ENCODE measurements around the gene SUN2.

SUN2 gene

DNA sequence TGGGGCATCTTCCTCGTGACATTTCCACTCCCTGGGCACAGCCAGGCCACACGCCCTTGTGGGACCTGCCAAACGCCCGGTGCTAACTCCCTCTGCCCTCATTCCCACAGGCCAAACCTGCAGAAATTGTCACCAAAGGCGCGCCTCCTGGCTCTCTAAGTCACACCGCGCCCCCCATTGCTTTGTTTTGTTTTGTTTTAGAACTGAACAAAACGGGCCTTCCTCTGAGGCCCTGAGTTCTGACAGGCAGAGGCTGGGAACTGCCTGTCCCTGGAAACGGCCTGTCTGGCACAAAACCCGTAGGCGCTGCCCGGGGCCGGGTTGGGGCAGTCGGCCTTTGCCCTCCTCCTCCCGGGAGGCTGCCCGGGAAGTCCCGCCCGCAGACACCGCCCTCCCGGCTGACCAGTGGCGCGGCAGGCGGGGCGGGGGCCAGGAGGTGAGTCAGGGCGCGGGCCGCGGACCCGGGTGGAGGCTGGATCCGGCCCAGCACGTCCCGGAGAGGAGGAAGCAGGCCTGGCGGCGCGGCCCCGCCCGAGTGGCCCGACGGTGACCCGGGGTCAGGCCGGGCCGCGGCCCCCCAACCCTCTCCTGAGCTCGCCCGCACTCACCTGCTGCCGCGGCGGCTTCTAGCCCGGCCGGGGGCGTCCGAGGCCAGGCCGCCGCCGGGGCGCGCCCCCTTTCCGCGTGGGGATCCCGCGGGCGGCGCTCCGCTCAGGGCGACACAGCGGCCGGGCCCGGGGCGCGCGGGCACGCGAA is 465 bp downstream of the SUN2 start:
- in situ Hi-C loops (cut with MboI; ENCODE audit: low sequenced_read_pairs), result no loop called here

DNA sequence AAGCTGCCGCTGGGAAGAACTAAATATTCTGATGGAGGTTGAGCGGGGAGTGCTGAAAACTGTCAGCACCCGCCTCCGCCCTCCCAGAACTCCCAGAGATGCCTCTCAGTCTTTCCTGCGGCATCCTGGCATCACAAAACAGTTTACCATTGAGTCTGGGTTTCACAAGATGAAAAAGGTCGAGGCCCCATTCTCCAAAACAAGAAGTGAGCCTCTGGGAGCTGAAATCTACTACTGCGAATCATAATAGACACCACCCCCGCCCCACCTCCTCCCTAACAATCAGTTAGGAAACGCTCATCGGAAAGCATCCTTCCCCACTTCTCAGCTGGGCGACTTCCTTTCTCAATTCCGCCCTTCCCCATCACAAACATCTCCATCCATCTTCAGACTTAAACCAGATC is 1.0 kb downstream of the SUN2 start:
- in situ Hi-C loops (cut with MboI; ENCODE audit: low sequenced_read_pairs), result no loop called here

DNA sequence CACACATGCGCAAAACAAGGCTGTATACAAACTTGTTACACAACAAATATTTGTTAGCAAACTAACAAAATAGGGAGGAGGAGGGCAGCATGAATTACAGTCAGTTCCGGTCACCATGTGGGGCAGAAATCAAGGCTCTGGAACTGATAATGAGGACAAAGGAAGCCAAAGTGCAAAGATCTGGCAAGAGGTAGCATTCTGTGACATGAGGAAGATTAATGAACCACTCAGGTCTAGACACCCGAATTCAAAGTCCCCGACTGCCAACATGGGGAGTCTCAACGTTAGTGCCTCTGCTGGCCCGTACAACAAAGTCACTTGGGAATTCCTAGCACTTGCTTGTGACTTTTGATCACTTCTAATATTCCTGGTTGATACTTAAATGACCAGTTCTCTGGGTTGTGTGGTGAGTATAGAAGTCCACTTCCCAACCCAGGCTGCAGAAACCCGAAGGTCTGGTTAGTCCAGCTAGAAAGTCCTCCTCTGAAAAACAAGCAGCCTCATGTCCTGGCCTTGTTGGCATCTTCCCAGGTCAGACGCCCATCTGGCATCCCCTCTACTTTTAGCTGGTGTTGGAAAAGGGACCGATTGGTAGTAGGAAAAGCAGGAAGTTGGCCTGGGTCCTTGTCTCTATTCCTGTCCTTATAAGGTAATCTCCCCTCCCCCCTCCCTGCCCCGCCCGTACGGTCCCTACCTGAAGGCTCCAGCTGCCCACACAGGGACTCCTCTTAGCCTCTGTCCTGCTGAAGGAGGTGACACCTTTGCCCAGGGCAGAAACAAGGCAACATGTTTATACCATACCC is 1.6 kb downstream of the SUN2 start:
- in situ Hi-C loops (cut with MboI; ENCODE audit: low sequenced_read_pairs), result no loop called here

DNA sequence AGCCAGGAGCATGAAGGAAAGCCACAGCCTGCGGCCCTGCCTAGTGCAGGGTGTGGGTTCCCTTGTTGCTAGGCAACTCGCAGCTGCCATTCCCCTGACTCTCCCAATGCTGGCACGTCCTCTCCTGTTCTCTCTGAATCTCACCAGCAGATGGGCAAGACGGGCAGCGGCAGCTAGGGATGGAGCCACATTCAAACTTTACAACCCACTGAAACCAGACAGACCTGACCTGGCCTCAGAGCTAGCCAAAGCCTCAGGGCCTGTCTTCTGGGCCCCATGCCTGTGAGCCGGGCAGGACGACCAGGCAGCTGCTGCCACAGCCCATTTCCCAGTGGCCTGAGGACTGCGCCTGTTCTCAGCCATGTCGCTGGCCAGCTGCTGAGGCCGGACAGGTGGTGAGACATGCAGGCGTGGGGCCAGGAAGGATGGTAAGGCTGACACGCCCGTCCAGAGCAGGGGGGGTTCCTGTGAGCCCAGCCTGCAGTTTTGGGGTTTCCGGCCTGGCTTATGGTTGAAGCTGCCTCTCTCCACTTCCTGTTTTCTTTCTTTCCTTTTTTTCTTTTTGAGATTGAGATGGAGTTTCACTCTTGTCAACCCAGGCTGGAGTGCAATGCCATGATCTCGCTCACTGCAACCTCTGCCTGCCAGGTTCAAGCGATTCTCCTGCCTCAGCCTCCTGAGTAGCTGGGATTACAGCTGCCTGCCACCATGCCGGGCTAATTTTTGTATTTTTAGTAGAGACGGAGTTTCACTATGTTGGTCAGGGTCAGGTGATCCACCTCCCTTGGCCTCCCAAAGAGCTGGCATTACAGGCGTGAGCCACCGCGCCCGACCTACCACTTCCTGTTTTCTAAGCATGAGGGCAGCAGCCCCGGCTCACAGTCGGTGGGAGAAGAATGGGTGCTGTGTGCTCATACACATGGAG is 4.1 kb downstream of the SUN2 start:
- in situ Hi-C loops (cut with MboI; ENCODE audit: low sequenced_read_pairs), result no loop called here

DNA sequence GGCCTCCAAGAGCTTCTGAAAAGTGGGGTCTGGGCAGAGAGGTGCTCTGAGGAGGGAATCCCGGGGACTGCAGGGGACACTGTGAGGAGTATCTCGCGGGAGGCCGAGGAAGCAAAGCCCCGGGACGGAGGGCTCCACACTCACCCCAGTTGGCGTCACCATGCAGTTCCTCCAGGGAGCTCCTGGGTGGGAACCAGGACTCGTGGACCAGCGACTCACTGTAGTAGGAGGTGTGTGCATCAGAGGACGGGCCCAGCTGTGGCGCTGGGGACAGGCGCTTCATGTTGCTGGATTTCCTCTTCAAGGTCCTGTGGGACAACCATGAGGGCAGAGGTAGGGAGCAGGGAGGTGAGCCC is 4.8 kb downstream of the SUN2 start:
- in situ Hi-C loops (cut with MboI; ENCODE audit: low sequenced_read_pairs), result no loop called here

DNA sequence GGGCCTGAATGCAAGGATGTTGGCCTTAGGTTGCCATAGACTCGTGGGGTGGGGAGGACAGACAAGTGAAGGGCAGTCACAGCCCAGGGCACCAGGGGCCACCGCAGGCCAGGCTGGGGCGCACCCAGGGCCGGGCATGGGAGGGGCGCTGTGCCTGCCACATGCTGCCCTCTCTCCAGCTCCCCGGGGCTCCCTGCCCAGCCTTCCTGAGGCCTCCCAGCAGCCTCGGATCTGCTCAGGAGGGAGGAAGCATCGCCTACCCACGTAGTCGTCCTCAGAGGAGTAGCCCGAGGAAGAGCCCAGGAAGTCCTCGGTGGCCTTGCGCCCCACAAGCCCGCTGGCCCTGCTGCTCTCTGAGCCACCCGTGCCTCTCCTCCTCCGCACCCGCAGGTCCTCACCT is 5.2 kb downstream of the SUN2 start:
- in situ Hi-C loops (cut with MboI; ENCODE audit: low sequenced_read_pairs), result no loop called here

DNA sequence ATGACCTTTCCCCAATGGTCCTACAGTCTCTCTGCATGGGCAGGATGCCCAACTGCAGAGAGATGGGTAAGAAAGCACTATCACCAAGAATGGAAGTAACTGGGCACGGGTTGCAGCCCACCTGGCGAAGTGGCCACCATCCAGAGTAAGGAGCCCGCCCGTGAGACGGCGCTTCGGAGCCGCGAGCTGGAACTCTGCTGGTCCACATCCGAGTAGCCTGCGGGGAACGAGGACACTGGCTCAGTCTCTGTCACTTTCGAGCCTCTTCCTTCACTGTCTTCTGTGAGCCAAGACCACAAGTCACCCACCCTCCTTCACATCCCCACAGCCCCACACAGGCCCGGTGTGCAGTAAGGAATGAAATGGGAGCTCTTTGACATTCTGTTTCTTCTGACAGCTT is 5.7 kb downstream of the SUN2 start:
- in situ Hi-C loops (cut with MboI; ENCODE audit: low sequenced_read_pairs), result no loop called here

DNA sequence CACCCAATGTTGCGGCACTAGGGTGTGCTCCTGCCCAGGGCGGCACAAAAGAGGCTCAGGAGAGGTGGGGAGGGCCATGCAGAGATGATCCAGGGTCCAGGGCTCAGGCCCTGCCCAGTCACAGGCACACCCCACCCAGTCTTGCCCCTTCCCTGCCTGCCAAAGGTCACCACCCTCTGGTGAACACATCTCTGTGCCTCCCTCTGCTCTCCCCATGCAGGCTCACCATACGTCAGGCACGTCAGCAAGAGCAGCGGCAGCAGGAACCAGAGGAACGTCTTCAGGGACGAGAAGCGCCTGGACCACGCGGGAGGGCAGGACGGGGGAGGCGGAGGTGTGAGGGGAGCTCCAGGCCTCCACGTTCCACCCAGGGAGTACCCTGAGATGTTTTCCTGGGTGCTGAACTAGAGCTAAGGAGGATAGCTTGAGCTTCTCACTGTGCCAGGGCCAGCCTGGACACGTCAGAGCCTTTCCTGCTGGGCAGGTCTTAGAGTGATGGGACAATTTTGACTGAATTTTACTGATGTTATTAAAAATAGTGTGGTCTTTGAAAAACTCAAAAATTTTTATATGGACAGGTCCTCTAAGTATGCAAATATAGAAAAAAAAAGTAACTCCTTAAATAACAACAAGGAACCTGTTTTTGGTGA is 7.2 kb downstream of the SUN2 start:
- in situ Hi-C loops (cut with MboI; ENCODE audit: low sequenced_read_pairs), result no loop called here

DNA sequence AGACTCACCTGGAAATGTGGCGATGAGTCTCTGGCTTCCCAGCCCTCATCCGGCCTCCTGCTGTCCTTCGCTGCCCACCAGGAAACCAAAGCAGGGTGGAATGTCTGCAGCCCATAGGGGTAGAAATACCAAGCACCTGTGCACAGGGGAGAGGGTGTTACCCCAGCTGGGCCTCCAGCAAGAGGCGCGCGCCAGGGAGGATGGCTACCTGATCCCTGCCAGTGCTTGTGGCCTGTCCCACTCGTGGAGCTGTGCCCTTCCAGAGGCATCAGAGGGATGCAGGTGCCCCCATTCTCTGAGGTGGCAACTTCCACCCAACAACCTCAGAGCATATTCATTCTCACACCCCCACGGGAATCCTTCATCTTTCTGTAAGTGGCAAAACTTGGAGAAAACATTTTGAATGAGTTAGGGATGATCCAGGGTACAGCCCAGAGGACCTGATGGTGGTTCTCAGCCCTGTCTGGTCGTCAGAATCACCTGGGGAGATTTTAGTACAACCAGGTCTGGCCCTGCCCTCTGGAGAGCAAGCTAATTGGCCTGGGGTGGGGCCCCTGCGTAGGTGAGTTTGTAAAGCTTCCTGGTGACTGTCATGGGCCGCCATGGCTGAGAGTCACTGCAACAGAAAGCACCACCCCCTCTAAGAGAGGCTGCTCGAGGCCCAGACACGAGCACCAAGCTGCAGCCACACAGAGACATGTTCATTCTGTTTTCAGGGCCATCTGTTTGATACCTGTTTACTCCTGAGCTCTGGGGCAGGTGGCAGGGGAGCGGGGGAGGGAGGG is 9.9 kb downstream of the SUN2 start:
- in situ Hi-C loops (cut with MboI; ENCODE audit: low sequenced_read_pairs), result no loop called here

DNA sequence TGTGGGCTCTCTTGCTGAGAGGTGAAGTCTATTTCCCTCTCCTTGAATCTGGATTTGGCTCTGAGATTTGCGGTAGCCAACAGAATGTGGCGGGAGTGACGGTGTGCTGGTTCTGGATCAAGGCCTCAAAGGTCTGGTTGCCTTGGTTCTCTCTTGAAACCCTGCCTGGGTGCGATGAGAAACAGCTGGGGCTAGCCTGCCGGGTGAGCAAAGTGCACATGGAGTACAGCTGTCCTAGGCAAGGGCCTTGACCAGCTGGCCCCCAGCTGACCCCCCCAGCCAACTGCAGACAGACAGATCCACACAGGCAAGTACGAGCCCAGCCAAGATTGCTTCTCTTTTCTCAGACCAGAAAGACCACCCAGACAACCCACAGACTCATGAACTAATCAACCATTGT is 10.8 kb downstream of the SUN2 start:
- in situ Hi-C loops (cut with MboI; ENCODE audit: low sequenced_read_pairs), result no loop called here

DNA sequence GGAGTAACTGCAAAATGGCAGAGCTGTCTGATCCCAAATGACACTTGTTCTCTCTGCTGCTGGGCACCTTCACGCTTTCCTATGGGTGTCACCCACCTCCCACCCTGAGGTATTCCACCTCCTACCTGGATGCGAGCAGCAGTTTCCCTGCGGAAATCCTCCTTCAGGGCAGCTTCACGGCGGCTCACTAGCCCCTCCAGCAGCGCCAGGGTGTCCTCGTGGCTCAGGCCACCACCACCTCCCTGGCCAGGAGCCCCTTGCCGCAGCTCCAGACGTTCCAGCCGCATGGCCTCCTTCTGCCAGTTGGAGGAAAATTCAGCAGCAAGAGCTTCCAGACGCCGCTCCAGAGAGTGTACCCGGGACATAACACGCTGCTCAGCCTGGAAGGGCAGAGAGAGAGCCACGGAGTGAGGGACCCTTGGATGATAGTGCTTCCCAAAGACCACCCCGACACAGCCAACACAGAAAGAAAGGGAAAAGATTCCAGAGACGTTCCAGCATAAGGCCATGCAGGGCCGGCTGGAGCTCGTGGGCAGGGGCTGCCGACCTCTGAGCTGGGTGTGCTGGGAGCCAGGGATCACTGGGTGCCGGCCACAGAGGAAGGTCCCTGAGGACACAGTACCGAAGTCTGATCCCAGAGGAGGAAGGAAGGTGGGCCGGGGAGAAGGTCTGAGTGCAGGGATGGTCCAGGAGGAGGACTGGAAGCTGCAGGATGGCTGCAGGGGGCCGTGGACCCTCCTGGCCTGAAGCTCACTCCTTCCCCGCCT is 13.4 kb downstream of the SUN2 start:
- in situ Hi-C loops (cut with MboI; ENCODE audit: low sequenced_read_pairs), result no loop called here

DNA sequence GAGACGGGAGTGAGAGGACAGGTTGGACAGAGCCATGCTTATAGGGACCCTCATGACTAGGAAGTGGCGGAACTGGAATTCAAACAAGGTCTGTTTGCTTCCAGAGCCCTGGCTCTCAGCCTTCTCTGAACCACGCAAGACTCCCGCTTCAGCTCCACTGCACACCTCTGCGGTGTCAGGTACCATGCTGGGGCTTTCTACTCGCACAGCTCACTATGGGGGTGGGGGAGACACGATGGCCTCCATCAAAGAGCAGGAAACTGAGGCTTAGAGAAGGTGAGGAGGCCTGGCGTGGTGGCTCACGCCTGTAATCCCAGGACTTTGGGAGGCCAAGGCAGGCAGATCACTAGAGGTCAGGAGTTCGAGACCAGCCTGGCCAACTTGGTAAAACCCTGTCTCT is 14.2 kb downstream of the SUN2 start:
- in situ Hi-C loops (cut with MboI; ENCODE audit: low sequenced_read_pairs), result no loop called here

DNA sequence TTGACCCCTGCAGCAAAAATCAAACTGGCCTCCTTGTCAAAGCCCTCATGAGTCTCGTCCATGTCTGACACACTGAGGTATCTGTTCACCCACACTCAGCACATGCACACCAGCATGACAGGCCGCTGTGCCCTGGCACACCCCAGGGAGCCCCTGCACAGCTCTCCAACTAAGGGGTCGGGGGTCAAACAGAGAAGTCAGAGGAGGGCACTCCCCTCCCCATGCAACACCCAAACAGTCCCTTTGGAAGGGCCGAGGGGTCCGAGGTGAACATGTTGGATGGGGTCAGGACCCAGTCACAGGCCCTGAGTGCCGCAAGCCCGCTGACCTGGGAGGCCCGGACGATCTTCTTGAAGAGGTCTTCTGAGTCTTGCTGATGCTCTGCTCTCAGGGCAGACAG is 14.6 kb downstream of the SUN2 start:
- in situ Hi-C loops (cut with MboI; ENCODE audit: low sequenced_read_pairs), result no loop called here

DNA sequence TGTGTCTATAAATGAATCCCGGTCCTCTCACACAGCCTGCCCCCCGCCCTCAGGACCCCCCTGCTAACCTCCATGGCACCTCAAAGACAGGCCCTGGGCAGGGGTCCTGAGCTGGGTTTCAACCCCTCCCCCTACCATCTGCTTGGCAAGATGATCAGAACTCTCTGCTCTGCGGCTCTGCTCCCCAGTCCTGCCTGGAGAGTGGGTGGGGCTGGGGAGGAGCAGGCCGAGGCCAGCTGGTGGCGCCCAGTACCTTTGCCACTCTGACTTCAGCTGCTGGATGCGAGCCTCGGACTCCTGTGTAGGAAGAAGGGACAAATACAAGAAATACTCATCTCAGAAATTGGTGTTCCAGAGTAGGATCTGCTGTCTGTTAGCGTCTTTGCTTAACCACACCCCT is 15.0 kb downstream of the SUN2 start:
- in situ Hi-C loops (cut with MboI; ENCODE audit: low sequenced_read_pairs), result no loop called here

DNA sequence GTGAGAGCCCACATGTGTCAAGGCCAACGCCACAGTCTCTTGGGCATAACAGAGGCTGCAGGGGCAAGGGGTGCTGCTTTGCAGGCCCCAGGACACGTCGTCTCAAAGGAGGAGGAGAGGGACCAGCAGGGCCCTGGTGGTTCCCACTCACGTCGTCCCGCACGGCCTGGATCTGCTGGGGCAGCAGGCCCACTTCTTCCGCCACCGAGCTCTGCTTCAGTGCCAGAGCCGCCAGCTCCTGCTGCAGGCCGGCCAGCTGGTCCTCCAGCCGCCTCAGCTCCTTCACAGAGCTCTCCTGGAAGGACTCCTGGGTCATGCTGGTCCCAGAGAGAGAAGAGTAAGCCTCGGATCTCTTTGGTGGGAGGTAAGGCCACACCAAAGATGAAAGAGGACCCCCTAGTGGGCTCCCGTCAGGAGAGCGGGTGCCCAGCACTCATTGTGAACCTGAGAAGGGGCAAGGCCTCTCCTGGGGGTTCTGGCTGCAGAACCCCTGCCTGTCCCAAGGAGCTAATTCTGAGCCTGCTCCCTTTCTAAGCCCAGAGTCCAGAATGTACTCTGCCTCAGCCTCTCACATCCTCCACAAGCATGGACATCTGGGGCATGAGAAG is 15.6 kb downstream of the SUN2 start:
- in situ Hi-C loops (cut with MboI; ENCODE audit: low sequenced_read_pairs), result no loop called here

DNA sequence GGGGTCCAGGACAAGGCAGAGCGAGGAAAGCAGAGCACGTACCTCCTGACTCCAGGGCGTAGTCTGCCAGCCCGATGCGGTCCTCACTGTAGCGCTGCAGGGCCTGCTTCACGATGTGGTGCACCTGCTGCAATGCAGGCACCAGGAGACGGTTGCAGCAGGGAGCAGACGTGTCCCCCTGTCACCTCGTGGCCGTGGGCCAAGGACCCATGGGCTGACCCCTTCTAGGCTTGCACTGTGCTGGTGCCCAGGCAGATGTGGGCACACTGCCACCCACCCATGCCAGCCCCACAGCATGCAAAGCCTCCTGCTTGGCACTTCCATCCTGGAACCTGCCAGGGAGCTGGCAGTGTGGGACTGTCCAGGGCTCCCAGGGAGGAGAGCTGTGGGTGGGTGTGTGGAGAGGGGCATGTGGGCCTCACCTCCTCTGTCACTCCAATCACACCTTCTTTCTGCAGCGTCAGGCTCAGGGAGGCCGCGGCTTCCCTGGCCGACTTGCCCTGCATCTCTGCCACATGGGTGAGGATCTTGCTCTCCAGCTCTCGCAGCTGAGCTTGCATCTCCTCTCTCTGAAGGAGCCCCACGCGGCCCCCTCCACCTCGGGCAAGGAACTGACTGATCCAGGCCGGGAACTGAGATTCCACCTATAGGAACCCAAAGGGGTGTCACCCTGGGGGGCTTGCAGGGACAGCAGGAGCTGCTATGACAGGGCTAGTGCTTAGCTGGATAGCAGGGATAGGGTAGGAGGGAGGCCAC is 16.3 kb downstream of the SUN2 start:
- in situ Hi-C loops (cut with MboI; ENCODE audit: low sequenced_read_pairs), result no loop called here

DNA sequence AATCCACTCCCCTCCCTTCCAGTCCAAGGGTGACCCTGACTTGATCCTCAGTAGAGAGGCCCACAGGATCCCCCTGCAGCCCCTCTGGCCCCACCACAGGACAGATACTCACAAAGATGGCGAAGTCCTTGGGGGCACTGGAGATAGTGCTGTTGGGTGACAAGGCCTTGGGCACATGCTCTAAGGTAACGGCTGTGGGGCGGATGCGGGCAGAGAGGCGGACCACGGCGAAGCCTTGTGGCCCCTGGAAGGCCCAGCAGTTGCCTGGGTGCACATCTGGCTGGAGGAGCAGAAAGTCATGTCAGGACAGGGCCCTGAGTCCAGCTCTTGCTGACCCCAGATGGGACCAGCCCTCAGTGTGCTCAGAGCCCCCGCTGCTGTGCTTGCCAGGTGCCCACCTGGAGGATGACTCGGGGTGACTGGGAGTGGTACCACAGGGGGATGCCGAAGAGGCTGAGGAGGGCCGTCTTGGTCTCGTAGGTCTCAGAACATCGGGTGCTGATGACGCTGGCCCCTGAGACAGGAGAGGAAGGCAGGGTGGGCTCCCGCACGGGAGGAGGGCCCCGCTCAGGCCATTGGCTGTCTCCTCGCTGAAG is 17.2 kb downstream of the SUN2 start:
- in situ Hi-C loops (cut with MboI; ENCODE audit: low sequenced_read_pairs), result no loop called here

Measured in HL-60/S4 treated with phorbol 12-myristate 13-acetate at 8.2 ng/mL for 4 days and 3 days (cell line).